Measurements from ENCODE around the gene SLC35G2.
"Not testable (repeated sequence)": the region's sequence is repeated elsewhere in the genome, so short reads cannot be mapped to it uniquely, and the experiment has no call there.

SLC35G2 gene

GRCh38 chr3:136891934-136892855, 73.3 kb downstream of the SLC35G2 start:
- DNase-seq, result no peak

GRCh38 chr3:136893848-136894443, 75.0 kb downstream of the SLC35G2 start:
- DNase-seq, result no peak

GRCh38 chr3:136897171-136897570, 78.2 kb downstream of the SLC35G2 start:
- DNase-seq, result not testable (repeated sequence)

- DNase-seq, result no peak
Observed at GRCh38 chr3:136898549-136898948, 79.6 kb downstream of the SLC35G2 start.

- DNase-seq, result no peak
Observed at GRCh38 chr3:136898954-136899353, 80.0 kb downstream of the SLC35G2 start.

- no peak for DNase-seq
Observed at GRCh38 chr3:136899622-136900158, 80.8 kb downstream of the SLC35G2 start.

- not testable (repeated sequence) for DNase-seq
Observed at GRCh38 chr3:136900694-136901093, 81.8 kb downstream of the SLC35G2 start.

GRCh38 chr3:136901391-136901790, 82.5 kb downstream of the SLC35G2 start:
- DNase-seq, result no peak

- not testable (repeated sequence) for DNase-seq
Observed at GRCh38 chr3:136902530-136902929, 83.6 kb downstream of the SLC35G2 start.

- DNase-seq, result no peak
Observed at GRCh38 chr3:136903899-136904298, 85.0 kb downstream of the SLC35G2 start.

- no peak for DNase-seq
Observed at GRCh38 chr3:136904746-136905145, 85.8 kb downstream of the SLC35G2 start.
